Measurements from ENCODE around the gene PALD1. TPM values are rescaled to one million over a fixed set of nuclear protein-coding genes. Genes with fewer than 3 reads are reported as not detected.

The PALD1 gene
- total and polyA plus RNA-seq, 12 donors: 2.0 to 16.2 (median 7.4) TPM

DNA sequence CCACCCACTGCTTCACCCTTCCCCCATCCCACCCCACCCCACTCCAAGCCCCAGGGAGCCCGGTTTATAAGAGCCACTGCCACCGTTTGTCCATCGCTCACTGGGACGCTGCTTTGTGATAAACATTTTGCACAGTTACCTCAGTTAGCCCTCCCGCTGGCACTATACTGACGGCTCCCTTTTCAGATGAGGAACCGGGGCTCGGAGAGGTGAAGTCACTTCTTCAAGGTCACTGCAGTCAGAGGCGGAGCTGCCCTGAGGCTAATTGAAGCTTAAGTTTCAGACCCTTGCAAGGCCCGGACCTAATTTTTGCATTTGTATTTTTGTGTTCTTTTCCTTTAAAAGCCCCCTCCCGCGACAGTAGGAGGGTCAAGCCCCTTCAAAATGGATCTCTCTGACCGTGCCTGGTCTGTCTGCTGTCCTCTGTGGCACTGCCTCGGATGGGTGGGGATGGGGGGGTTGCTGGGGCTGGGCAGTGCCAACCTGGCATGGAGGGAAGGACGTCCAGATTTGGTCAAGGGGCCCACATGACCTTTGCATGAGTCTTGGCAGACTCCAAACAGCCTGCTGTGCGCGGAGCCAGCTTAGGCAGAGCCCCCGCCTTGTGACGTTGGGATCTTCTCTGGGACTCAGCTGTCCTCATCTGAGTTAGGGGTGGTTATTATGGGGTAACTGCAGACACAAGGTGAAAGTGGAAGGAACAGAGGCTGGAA, 19.4 kb upstream of the PALD1 start:
- H3K4me3 ChIP-seq: no peak overlapping the region
- no peaks in the 10 kb centered on the region for H3K27me3 ChIP-seq
- no peaks in the 10 kb centered on the region for H3K9me3 ChIP-seq (replicated peaks in 1 of 3)
- H3K27ac ChIP-seq: peak overlapping the region in 2 of 5 donors; percentile 4 to 39
- no peaks in the 10 kb centered on the region for H3K36me3 ChIP-seq (replicated peaks in 1 of 2)
- peaks cover 20 to 22% of the 10 kb centered on the region in 2 donors for H3K4me1 ChIP-seq (replicated peaks in 1 of 2)
- intact Hi-C loops (cut with DNase I): no loop called here
- TF ChIP-seq, protein P1, sequence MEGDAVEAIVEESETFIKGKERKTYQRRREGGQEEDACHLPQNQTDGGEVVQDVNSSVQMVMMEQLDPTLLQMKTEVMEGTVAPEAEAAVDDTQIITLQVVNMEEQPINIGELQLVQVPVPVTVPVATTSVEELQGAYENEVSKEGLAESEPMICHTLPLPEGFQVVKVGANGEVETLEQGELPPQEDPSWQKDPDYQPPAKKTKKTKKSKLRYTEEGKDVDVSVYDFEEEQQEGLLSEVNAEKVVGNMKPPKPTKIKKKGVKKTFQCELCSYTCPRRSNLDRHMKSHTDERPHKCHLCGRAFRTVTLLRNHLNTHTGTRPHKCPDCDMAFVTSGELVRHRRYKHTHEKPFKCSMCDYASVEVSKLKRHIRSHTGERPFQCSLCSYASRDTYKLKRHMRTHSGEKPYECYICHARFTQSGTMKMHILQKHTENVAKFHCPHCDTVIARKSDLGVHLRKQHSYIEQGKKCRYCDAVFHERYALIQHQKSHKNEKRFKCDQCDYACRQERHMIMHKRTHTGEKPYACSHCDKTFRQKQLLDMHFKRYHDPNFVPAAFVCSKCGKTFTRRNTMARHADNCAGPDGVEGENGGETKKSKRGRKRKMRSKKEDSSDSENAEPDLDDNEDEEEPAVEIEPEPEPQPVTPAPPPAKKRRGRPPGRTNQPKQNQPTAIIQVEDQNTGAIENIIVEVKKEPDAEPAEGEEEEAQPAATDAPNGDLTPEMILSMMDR (IDR thresholded peaks at IDR 0.05): no peak
- no peak for TF ChIP-seq POLR2A (IDR thresholded peaks at IDR 0.05)
- 34 to 38% (median 35%) methylated on average over 10 to 19 of the region's 19 CpGs for WGBS, 4 donors
- peak in 5 of 7 donors; percentile 38 to 64 (median 49) for DNase-seq

DNA sequence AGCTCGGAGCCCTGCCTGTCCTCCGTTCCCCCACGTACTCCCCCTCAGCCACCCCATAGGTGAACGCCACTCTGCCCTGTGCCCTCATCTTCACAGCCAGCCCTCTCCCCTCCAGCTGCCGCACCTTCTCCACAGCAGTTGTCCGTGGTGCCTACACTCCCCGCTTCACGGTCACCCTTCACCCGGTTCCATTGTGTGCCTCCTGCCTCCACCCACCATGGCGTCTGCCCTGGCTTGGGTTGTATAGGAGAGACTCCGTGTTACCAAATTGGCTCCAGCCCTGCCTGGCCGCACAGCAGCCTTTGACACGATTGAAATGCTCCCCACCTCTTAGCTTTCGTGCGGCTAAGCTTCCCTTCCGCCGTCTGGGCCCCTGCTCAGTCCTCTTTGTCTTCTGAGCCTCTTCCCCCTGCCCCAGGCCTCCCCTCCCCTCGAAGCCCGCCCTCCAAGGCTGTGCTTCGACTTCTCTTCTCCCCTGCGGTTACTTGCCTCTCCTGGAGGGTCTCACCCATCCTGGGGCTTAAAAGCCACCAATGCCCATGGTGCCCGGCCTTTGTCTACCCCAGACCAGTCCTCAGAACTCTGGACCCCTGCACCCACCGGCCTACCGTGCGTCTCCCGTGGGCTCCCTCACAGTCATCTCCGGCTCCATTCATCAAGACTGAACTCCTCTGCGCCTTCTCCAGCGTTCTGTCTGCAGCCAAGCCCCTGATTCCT, 18.6 kb upstream of the PALD1 start:
- no peak overlapping the region for H3K27ac ChIP-seq
- intact Hi-C loops (cut with DNase I): loop anchor here in 1 of 2 donors (2.0 kb wide), 1 partner anchor 85 kb away; no protein-coding TSS in a partner anchor

DNA sequence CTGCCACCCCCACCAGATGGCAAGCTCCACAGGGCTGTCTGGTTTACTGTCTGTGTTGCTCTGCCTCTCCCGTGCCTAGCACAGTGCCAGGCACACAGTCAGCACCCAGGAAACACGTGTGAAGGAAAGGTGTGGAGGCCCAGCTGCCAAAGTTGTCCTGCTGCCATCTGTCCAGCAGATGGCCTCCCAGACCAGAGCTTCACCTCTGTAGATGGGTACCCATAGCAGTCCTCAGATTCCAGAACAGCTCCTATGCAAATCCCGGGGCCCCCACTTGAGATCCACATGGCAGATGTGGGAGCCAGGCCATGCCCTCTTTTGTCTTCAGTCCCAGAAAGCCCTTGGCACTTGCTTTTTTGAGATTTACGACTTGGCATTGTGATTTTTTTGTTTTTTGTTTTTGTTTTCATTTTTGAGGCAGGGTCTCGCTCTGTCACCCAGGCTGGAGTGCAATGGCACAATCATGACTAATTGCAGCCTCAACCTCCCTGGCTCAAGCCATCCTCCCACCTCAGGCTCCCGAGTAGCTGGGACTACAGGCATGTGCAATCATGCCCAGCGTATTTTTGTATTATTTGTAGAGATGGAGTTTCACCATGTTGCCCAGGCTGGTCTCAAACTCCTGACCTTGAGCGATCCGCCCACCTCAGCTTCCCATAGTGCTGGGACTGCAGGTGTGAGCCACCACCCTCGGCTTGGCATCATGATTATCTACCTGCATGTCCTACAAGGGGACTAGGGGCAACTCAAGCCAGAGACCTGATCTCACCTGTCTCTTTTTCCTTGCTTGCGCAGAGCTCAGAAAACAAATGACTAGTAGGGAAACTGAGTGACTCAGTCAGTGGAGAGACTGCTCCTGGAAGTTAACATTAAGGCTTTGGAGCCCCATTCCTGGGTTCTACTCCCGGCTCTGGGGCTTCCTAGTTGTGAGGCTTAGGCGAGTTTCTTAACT, 16.9 kb upstream of the PALD1 start:
- 46 to 50% (median 47%) methylated on average over 9 to 13 of the region's 13 CpGs for WGBS, 4 donors
- no peaks in the 10 kb centered on the region for H3K9me3 ChIP-seq (replicated peaks in 1 of 3)
- H3K27me3 ChIP-seq: no peaks in the 10 kb centered on the region
- H3K36me3 ChIP-seq (replicated peaks in 1 of 2): no peaks in the 10 kb centered on the region
- H3K4me1 ChIP-seq (replicated peaks in 1 of 2): peaks cover 20 to 22% of the 10 kb centered on the region in 2 donors
- DNase-seq: peak; percentile 48 to 79 (median 64)
- intact Hi-C loops (cut with DNase I): loop anchor here (2.0 kb wide), 2 partner anchors 81 to 83 kb away; no protein-coding TSS in a partner anchor
- peak overlapping the region in 1 of 5 donors; percentile 38 for H3K27ac ChIP-seq
- TF ChIP-seq POLR2A (IDR thresholded peaks at IDR 0.05): no peak
- TF ChIP-seq, protein P1 (IDR thresholded peaks at IDR 0.05): peak; percentile 56 to 87 (median 80)
- H3K4me3 ChIP-seq: no peak overlapping the region

More for the DNA sequence above, 18.6 kb upstream of the PALD1 start:
- Histone ChIP-seq H3K4me1 (replicated peaks in 1 of 2) (peaks cover 20 to 22% of the 10 kb centered on the region in 2 donors), H3K9me3 (replicated peaks in 1 of 3) (no peaks in the 10 kb centered on the region), H3K4me3 (no peak overlapping the region), H3K27me3 (no peaks in the 10 kb centered on the region), H3K36me3 (replicated peaks in 1 of 2) (no peaks in the 10 kb centered on the region)
- no peak for DNase-seq
- 89 to 93% (median 89%) methylated on average over 28 to 29 of the region's 29 CpGs for WGBS, 4 donors
- TF ChIP-seq POLR2A (IDR thresholded peaks at IDR 0.05): no peak
- TF ChIP-seq, protein P1 (IDR thresholded peaks at IDR 0.05): no peak

Measured in adrenal gland (tissue), 12 donors.